NCI-H226 (cell line): ENCODE results near the gene ARL6IP4.
"Not testable (repeated sequence)": the region's sequence is repeated elsewhere in the genome, so short reads cannot be mapped to it uniquely, and the experiment has no call there.

ENCODE experiments used
- DNase-seq: peaks from one replicate; pipeline ENCODE4 v3.0.0-alpha.2; 2015

ARL6IP4 gene

DNA sequence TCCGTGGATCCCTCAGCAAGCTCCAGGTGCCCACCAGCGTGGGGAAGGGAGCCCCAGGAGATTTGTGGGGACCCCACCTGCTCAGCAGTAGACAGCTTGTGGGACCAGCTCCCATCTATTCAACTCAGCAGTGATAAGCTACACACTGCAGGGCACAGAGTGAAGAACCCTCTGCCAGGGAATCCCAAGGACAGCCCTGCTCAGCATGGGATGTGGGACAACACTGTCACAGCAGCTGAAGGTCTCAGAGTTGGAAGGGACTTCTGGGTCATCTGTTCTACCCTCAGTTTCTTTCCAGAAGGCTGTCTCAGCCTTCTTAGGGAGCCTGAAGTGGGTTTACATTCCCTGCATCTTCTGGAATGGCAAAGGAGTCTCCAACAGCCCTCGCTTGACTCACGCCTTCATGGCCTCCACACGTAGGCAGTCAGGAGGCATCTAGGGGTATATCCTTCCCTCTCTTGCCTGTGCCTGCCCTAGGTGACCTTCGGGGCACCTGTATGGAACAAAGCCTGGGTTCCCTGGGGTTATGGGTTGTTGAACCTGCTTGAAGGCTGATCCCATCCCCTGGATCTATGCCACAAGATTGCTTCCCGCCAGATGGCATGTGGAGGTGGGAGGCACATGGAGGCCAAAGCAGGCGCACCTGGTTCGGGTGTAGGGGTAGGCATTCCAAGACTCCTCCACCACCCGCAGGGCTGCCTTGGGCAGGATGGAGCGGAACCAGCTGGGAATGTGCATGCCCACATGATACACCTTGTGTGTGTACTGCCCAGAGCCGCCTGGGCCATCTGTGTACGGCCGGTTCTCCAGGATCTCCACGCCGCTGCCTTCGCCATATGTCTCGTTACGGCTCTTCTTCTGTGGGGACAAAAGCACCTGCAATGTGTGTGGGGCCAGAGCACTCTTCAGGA lies 33.0 kb downstream of the ARL6IP4 start:
- DNase-seq: no peak

DNA sequence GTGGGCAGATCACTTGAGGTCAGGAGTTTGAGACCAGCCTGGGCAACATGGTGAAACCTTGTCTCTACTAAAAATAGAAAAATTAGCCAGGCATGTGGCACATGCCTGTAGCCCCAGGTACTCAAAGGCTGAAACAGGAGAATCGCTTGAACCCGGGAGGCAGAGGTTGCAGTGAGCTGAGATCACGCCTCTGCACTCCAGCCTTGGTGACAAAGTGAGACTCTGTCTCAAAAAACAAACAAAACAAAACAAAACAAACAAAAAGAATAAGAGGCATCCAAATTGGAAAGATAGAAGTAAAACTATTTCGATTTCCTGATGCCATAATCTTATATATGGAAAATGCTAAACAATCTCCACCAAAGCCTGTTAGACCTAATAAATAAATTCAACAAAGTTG lies 34.0 kb downstream of the ARL6IP4 start:
- DNase-seq: not testable (repeated sequence)

DNA sequence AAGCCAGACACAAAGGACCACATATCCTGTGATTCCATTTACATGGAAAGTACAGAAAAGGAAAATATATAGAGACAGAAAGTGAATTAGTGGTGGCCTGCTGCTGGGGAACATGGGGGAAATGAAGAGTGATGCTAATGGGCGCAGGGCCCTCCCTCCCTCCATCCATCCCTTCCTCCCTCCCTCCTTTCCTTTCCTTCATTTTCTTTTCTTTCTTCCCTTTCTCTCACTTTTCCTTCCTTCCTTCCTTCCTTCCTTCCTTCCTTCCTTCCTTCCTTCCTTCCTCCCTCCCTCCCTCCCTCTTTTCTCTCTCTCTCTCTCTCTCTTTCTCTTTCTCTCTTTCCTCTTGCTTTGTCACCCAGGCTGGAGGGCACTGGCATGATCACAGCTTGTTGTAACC lies 37.3 kb downstream of the ARL6IP4 start:
- DNase-seq: no peak

DNA sequence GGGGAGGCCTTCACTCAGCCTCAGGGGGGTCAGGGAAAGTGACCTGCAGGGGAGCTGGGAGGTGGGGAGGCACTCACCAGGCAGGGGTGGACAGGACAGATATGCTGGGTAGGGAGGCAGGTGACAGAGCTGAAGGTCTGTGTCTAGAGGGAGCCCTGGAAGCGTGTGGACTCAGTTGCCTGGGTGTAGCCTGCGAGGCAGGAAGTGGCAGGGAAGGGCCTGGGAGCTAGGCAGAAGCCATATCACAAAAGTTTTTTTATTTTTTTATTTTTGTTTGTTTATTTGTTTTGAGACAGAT lies 39.3 kb downstream of the ARL6IP4 start:
- DNase-seq: no peak

DNA sequence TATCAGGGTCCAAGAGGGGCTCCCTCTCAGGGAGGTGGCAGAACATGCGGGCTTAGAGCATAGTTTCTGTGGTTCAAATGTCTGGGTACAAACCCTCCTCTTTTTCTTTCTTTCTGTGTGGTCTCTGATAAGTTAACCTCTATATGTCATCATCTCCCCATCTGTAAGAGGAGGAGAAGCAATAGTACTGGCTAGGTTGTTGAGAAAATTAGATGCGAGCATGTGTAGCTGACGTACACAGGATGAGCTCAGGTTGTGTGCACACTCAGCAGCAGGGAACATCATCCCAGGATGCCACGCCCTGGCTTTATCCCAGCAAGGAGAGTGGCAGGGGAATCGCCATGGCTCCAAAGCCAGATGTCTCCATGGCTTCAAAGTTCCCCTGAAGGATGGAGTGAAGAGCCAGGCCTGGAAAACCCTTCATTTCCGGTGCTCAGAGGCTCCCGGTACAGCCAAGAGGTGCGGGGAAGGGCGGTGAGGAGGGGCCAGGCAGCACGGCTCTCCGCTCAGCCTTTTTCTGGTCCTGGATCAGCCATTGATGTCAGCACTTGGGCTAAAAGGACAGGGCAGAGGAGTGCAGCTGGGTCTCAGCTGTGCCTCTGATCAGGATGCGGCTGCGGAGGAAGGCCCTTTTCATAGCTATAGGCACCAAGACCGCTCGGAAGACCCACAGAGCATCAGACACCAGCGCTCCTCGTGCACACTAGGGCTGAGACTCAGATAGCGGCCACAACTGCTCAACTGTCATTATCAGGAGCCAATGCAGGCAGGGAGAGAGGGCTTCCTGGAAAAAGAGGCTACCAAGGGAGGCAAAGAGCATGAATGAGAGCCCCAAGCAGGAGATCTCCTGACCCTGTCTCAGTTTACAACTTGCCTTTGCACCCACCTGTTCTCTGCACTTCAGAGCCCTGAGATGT lies 41.5 kb downstream of the ARL6IP4 start:
- DNase-seq: no peak

DNA sequence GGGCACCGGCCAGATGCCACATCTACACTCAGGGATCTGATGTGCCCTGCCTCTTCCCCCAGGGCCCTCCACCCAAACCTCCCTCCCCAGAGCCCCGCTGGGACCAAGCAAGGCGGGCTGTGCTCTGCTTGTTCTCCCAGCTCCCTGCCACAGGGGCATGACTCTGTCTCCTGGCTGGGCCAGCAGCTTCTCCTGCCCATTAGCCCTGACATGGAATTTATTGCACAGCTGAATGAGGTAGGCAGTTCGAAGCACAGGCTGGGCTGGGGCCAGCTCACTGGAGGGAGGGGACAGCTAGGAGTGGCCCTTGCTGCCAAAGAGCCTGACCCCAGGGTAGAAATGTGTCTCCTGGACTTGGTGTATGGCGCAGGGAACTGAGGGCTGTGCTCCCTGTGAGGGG lies 42.4 kb downstream of the ARL6IP4 start:
- no peak for DNase-seq

DNA sequence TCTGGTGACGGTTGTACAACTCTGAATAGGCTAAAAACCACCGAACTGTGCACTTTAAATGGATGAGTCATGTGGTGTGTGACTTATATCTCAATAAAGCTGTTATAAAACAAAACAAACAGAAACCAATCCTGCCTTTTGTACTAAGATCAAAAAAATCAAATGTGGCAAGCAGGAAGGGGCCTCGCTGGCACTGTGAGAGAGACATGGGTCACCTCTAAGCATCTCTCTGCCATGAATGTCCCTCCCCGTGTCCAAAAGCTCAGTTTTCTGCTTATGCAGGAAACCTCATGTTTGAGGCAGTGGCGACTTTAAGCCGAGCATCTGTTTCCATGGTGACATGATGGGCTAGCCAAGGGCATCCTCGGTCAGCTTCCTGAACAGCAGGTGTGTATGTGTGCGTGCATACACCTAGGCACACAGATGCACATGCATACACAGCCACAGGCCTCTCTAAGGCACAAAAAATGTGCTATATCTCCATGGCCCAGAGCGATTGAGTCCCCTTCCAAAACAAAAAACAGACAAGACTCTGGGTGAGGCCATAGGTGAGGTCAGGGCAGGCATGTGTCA lies 44.4 kb downstream of the ARL6IP4 start:
- DNase-seq: no peak

DNA sequence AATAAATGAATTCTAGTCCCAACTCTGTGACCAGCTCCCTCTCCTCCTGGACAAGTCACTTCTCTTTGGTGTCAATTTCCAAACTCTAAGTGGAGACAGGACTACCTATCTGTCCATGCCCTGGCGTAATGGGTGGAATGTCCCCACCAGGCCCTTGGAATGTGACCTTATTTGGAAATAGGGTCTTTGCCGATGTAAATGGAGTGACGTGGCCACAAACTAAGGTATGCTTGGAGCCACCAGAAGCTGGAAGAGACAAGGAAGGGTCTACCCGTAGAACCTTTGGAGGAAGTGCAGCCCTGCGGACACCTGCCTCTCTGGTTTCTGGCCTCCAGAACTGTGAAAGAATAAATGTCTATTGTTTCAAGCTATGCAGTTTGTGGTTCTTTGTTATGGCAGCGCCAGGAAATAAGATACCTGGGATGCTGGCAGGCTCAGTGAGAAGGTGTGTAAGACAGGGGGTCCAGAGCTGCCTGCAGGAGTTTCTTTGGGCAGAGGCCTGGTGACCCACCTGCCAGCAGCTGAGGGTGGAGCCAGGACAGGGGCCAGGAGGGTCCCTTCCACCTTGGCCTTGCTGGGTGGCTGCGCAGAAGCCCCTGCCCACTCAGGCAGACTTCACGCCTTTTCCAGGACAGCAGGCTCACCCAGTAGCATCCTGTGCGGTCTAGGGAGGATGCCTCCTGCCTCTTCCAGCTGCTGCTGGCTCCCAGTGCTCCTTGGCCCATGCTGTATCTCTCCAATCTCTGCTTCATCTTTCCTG lies 45.8 kb downstream of the ARL6IP4 start:
- no peak for DNase-seq

DNA sequence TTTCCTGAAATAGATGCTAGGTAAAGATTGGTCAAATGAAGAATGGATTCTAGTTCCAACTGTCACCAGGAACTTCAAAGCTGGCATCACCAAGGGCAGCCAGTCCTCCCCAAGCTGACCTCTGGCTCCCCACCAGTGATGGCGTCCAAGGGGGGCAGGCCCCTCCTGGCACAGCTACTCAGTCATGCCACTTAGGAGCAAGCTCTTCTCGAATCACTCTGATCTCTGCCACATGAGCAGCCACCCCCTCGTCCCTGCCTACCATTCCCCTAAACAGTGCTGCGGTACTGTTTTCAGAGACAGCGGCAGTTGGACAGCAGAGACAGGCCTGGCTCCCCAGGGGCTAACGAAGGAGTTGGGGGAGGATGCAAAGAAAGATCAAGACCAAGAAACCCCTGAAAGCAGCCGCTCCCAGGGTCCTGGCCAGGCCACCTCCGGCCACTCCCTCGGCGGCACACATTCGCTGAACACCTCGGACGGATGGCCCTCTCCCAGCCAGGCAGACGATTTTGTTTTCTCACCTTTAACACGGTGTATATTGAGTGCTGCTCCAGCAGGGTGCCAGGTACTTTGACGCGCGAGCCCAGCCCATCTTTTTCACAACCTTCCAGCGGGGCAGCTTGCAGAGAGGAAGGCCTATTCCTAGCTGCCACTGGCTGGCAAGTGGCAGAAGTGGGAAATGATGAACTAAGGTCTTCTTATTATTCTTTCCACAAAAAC lies 47.4 kb downstream of the ARL6IP4 start:
- no peak for DNase-seq

DNA sequence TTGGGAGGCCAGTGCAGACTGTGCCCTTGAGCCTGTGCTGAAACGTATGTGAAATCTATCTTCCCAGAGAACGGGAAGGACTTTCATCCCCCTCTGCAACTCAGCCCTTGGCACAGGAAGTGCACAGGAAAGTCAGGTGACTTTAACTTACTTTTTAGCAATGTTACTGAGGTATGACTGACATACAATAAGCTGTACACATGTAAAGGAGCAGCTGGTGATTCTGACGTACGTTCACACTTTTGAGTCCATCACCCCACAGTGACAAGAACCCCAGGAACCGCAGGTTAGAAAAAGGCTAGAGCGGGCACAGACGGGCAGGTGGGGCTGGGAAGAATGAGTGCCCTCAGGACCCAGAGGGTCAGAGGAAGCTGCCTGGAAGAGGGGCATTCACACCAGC lies 48.0 kb downstream of the ARL6IP4 start:
- DNase-seq: no peak

DNA sequence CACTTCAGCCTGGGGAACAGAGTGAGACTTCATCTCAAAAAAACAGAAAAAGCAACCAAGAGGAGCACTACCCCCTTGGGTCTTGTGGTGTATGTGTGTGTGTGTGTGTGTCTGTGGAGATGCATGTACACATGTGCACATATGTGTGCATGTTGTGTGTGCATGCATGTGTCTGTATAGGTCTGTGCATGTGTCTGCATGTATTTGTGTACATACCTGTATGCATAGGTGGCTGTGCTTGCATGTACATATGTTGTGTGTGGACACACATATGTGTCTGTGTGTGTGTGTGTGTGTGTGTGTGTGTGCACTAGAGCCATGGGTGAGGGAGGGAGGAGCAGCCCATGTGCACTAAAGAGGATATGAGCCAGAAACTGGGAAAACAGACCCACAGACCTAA lies 49.1 kb downstream of the ARL6IP4 start:
- no peak for DNase-seq

DNA sequence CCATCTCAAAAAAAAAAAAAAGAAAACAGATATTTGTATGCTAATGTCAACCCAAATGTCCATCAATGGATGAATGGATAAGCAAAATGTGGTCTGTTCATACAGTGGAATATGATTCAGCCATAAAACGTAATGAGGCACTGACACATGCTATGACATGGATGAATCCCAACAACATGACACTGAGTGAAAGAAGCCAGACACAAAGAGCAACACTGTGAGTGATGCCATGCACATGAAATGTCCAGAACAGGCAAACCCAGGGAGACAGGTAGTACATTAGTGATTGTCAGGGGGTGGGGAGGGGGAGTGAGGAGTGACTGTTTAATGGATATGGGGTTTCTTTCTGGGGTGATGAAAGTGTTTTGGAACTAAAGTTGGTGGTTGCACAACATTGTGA lies 50.2 kb downstream of the ARL6IP4 start:
- no peak for DNase-seq

DNA sequence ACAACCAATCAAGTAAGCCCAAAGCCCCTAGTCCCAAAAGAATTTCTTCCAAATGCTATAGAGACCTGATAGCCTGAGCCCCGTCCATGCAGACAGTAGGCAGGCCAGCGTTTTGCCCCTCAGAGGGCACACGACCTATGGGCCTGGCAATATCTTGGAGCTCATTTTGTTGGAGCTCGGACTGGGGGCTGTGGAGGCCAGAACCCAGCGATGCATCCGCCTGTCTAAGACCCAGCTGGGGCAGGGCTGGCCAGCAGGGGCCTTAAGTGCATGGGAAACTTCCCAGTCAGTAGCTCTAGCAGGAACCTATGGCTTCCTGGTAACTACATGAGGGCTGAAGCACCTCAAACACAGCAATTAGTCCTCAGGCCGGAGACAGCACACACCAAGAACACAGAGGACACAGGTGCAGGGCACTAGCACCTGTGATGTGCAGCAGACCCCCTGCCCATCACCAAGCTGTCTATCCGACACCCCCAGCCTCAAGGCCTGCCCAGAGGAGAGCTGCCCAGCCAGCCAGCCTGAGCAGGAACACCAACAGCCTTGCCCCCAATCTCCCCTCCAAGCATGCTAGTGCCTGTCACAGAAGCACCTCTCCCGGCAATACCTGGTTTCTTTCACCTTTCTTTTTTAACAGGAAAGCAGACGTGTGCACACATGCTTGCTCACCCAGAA lies 50.8 kb downstream of the ARL6IP4 start:
- no peak for DNase-seq
